Measurements from ENCODE around the gene SMIM3. TPM values are rescaled to one million over a fixed set of nuclear protein-coding genes. Genes with fewer than 3 reads are reported as not detected.
A peak's percentile ranks its signal among the peaks of the same experiment; 100 is the strongest.

The SMIM3 gene
- total RNA-seq, 1 donor from 2014 or later: 46.7 TPM

- Histone ChIP-seq H3K4me1 (peaks cover 50% of the 10 kb centered on the region), H3K4me3 (peak overlapping the region; percentile 66 to 71), H3K27ac (peak overlapping the region; percentile 86), H3K9me3 (no peaks in the 10 kb centered on the region), H3K36me3 (no peaks in the 10 kb centered on the region), H3K27me3 (no peaks in the 10 kb centered on the region)
- TF ChIP-seq POLR2A (IDR thresholded peaks at IDR 0.05) (no peak), POLR2AphosphoS5 (IDR thresholded peaks at IDR 0.05; ENCODE audit: insufficient read depth in 1 of 2, low read depth in 1 of 2) (no peak), CTCF (IDR thresholded peaks at IDR 0.05) (no peak)
- intact Hi-C loops (cut with DNase I): no loop called here
- DNase-seq (ENCODE audit: extremely low spot score in 2 of 2): no peak
Measured at GRCh38 chr5:150778088-150778516, 455 bp upstream of the SMIM3 start.

- peak overlapping the region; percentile 86 for H3K27ac ChIP-seq
- no peaks in the 10 kb centered on the region for H3K27me3 ChIP-seq
- H3K36me3 ChIP-seq: no peaks in the 10 kb centered on the region
- intact Hi-C loops (cut with DNase I): loop anchor here (10.0 kb wide), 1 partner anchor 1375 kb away; no protein-coding TSS in a partner anchor
- no peaks in the 10 kb centered on the region for H3K9me3 ChIP-seq
- peaks cover 65% of the 10 kb centered on the region for H3K4me1 ChIP-seq
- H3K4me3 ChIP-seq: peak overlapping the region; percentile 66 to 71
- no peak for DNase-seq (ENCODE audit: extremely low spot score in 2 of 2)
- TF ChIP-seq CTCF (IDR thresholded peaks at IDR 0.05): peak in 1 of 3 experiments; percentile 0
- TF ChIP-seq POLR2AphosphoS5 (IDR thresholded peaks at IDR 0.05; ENCODE audit: insufficient read depth in 1 of 2, low read depth in 1 of 2): no peak
- TF ChIP-seq POLR2A (IDR thresholded peaks at IDR 0.05): no peak
Measured at GRCh38 chr5:150779397-150780186, 1.0 kb downstream of the SMIM3 start.

- intact Hi-C loops (cut with DNase I): loop anchor here (10.0 kb wide), 1 partner anchor 1375 kb away; no protein-coding TSS in a partner anchor
- Histone ChIP-seq H3K4me3 (peak overlapping the region; percentile 66 to 71), H3K27me3 (no peaks in the 10 kb centered on the region), H3K9me3 (no peaks in the 10 kb centered on the region), H3K4me1 (peaks cover 67% of the 10 kb centered on the region), H3K36me3 (no peaks in the 10 kb centered on the region), H3K27ac (peak overlapping the region; percentile 86)
- no peak for DNase-seq (ENCODE audit: extremely low spot score in 2 of 2)
- TF ChIP-seq POLR2AphosphoS5 (IDR thresholded peaks at IDR 0.05; ENCODE audit: insufficient read depth in 1 of 2, low read depth in 1 of 2) (peak in 1 of 2 donors; percentile 53), CTCF (IDR thresholded peaks at IDR 0.05) (no peak), POLR2A (IDR thresholded peaks at IDR 0.05) (no peak)
Measured at GRCh38 chr5:150780187-150780692, 1.7 kb downstream of the SMIM3 start.

- H3K36me3 ChIP-seq: no peaks in the 10 kb centered on the region
- H3K27me3 ChIP-seq: no peaks in the 10 kb centered on the region
- TF ChIP-seq CTCF (IDR thresholded peaks at IDR 0.05) (no peak), POLR2A (IDR thresholded peaks at IDR 0.05) (no peak), POLR2AphosphoS5 (IDR thresholded peaks at IDR 0.05; ENCODE audit: insufficient read depth in 1 of 2, low read depth in 1 of 2) (no peak)
- peaks cover 67% of the 10 kb centered on the region for H3K4me1 ChIP-seq
- no peaks in the 10 kb centered on the region for H3K9me3 ChIP-seq
- H3K4me3 ChIP-seq: peak overlapping the region in 1 of 2 donors; percentile 66
- intact Hi-C loops (cut with DNase I): loop anchor here (10.0 kb wide), 1 partner anchor 1376 kb away; no protein-coding TSS in a partner anchor
- no peak for DNase-seq (ENCODE audit: extremely low spot score in 2 of 2)
- H3K27ac ChIP-seq: peak overlapping the region; percentile 86
Measured at GRCh38 chr5:150780816-150781221, 2.3 kb downstream of the SMIM3 start.
